Peyer's patch (tissue), 4 donors: Measurements from ENCODE around the gene KCNC4.

ENCODE experiments used
- CTCF ChIP-seq, 6 experiments: fragments of 450-650 bp in 4 of 6; fragments of 200-600 bp in 2 of 6; sonication (generic) in 1 of 6; IDR thresholded peaks; one replicate each; pipeline ENCODE4 v1.5.1; 2017 to 2019; ENCODE audit warnings: antibody characterized with exemption in 6 of 6, mild to moderate bottlenecking in 3 of 6, moderate library complexity in 1 of 6
- POLR2A ChIP-seq, 2 donors: fragments of 450-650 bp; IDR thresholded peaks; one replicate each; pipeline ENCODE4 v1.5.1; 2017; ENCODE audit warnings: antibody characterized with exemption in 2 of 2, mild to moderate bottlenecking in 2 of 2, moderate library complexity in 2 of 2

GRCh38 chr1:110242062-110242461 is 31.9 kb downstream of the KCNC4 start:
- TF ChIP-seq CTCF (IDR thresholded peaks at IDR 0.05) = no peak
- TF ChIP-seq POLR2A (IDR thresholded peaks at IDR 0.05) = no peak
